ENCODE data around the gene STX2. TPM values are rescaled to one million over a fixed set of nuclear protein-coding genes. Genes with fewer than 3 reads are reported as not detected.
"Not testable (repeated sequence)": the region's sequence is repeated elsewhere in the genome, so short reads cannot be mapped to it uniquely, and the experiment has no call there.

STX2 gene
- total and polyA plus RNA-seq, 2 donors (not counting 3 experiments of a cell fraction or from before 2014, with no cell fraction given): 26.2 to 32.6 TPM

- Histone ChIP-seq H3K9ac (replicated peaks; ENCODE audit: extremely low read depth, insufficient read depth, low read length) (no peak overlapping the region), H3K9me1 (replicated peaks; ENCODE audit: control insufficient read depth, extremely low read depth, insufficient read depth, low read length) (no peaks in the 10 kb centered on the region), H3K27ac (ENCODE audit: insufficient read depth, low read depth, low read length) (no peak overlapping the region), H3K4me2 (ENCODE audit: insufficient read depth, low read length) (no peak overlapping the region), H3K9me3 (replicated peaks; ENCODE audit: control insufficient read depth, insufficient read depth, low read length) (no peaks in the 10 kb centered on the region), H3K4me3 (replicated peaks in 1 of 3; ENCODE audit: insufficient read depth in 1 of 3, low read depth in 1 of 3, low read length in 3 of 3) (no peak overlapping the region), H4K20me1 (replicated peaks; ENCODE audit: control insufficient read depth, extremely low read depth, insufficient read depth, low read length) (no peaks in the 10 kb centered on the region), H3K27me3 (ENCODE audit: control insufficient read depth in 2 of 2, insufficient read depth in 2 of 2, low read length in 2 of 2) (peaks cover 2 to 5% of the 10 kb centered on the region in 2 experiments), H3K4me1 (ENCODE audit: control insufficient read depth, extremely low read depth, insufficient read depth, low read length) (no peaks in the 10 kb centered on the region), H3K36me3 (ENCODE audit: control insufficient read depth in 2 of 2, extremely low read depth in 1 of 2, insufficient read depth in 2 of 2, low read length in 2 of 2) (no peaks in the 10 kb centered on the region), H3K79me2 (ENCODE audit: control insufficient read depth, insufficient read depth, low read length) (no peaks in the 10 kb centered on the region), H2AFZ (ENCODE audit: low read depth, low read length) (no peak overlapping the region)
- intact Hi-C loops (cut with micrococcal nuclease) (no loop called here), dilution Hi-C loops (cut with MboI; ENCODE audit: extremely low pct_ligation_motif_present, low sequenced_read_pairs) (no loop called here)
- CTCF ChIA-PET: interaction anchor here (0.8 kb wide), 1 partner anchor 21 kb away, joined by 3 read pairs; no protein-coding TSS in a partner anchor
- DNase-seq (ENCODE audit: low read depth, low spot score): no peak
- TF ChIP-seq POLR2AphosphoS5 (IDR thresholded peaks at IDR 0.05; ENCODE audit: insufficient read depth, low read depth, low read length) (no peak), POLR2A (IDR thresholded peaks at IDR 0.05; ENCODE audit: low read depth, low read length) (no peak), CTCF (IDR thresholded peaks at IDR 0.05; ENCODE audit: extremely low read depth in 1 of 2, insufficient read depth in 1 of 2, low read depth in 1 of 2, low read length in 2 of 2) (no peak), MYC (IDR thresholded peaks at IDR 0.05; ENCODE audit: low read depth, low read length) (no peak), JUN (IDR thresholded peaks at IDR 0.05; ENCODE audit: borderline replicate concordance, insufficient read depth, insufficient read length, low read depth) (no peak), GATA2 (IDR thresholded peaks at IDR 0.05; ENCODE audit: insufficient read depth, insufficient read length, low read depth, low read length) (no peak), FOS (IDR thresholded peaks at IDR 0.05; ENCODE audit: borderline replicate concordance, insufficient read depth, low read length) (no peak), EZH2 (IDR thresholded peaks at IDR 0.05; ENCODE audit: borderline replicate concordance, low read depth, low read length, severe bottlenecking) (no peak), MAX (IDR thresholded peaks at IDR 0.05; ENCODE audit: insufficient read depth, insufficient read length) (no peak)
- no TSS peak for BruUV-seq (replicated peaks)
- no peak for FAIRE-seq
- POLR2A ChIA-PET: no interaction called here
Measured at GRCh38 chr12:130849561-130850417, 10.7 kb upstream of the STX2 start.

- CTCF ChIA-PET; H3K4me3 ChIP-seq (replicated peaks in 1 of 3; ENCODE audit: insufficient read depth in 1 of 3, low read depth in 1 of 3, low read length in 3 of 3); BruUV-seq (replicated peaks); intact Hi-C loops (cut with micrococcal nuclease); H3K27me3 ChIP-seq (ENCODE audit: control insufficient read depth in 2 of 2, insufficient read depth in 2 of 2, low read length in 2 of 2); H3K27ac ChIP-seq (ENCODE audit: insufficient read depth, low read depth, low read length); H3K9me1 ChIP-seq (replicated peaks; ENCODE audit: control insufficient read depth, extremely low read depth, insufficient read depth, low read length); H4K20me1 ChIP-seq (replicated peaks; ENCODE audit: control insufficient read depth, extremely low read depth, insufficient read depth, low read length); H3K9ac ChIP-seq (replicated peaks; ENCODE audit: extremely low read depth, insufficient read depth, low read length); H2AFZ ChIP-seq (ENCODE audit: low read depth, low read length); H3K9me3 ChIP-seq (replicated peaks; ENCODE audit: control insufficient read depth, insufficient read depth, low read length); dilution Hi-C loops (cut with MboI; ENCODE audit: extremely low pct_ligation_motif_present, low sequenced_read_pairs); POLR2A ChIA-PET; H3K36me3 ChIP-seq (ENCODE audit: control insufficient read depth in 2 of 2, extremely low read depth in 1 of 2, insufficient read depth in 2 of 2, low read length in 2 of 2); DNase-seq (ENCODE audit: low read depth, low spot score); H3K4me1 ChIP-seq (ENCODE audit: control insufficient read depth, extremely low read depth, insufficient read depth, low read length); H3K79me2 ChIP-seq (ENCODE audit: control insufficient read depth, insufficient read depth, low read length); FAIRE-seq; H3K4me2 ChIP-seq (ENCODE audit: insufficient read depth, low read length): not testable (repeated sequence)
Measured at GRCh38 chr12:130848785-130849305, 9.8 kb upstream of the STX2 start.
